Right lobe of liver (tissue), 4 donors: ENCODE data around the gene EN1.

Source experiments
- CTCF ChIP-seq, 4 donors: fragments of 200-600 bp in 3 of 4; fragments of 450-650 bp in 1 of 4; IDR thresholded peaks; one replicate each; pipeline versions ENCODE4 v1.5.1 to v1.8.0; 2016 to 2022; ENCODE audit warnings: antibody characterized with exemption in 4 of 4, mild to moderate bottlenecking in 2 of 4
- POLR2A ChIP-seq: fragments of 450-650 bp; IDR thresholded peaks from one replicate; pipeline ENCODE4 v1.6.1; 2017; ENCODE audit warnings: antibody characterized with exemption, mild to moderate bottlenecking
- donor health status: DM: no; HTN: no; CAD: no.
- donor health status: DM: no; HTN: no; CAD: no.
- donor health status: DM: no; HTN: yes; CAD: no.

- TF ChIP-seq CTCF (IDR thresholded peaks at IDR 0.05) (no peak), POLR2A (no peak)
These were observed 5.5 kb downstream of the EN1 start for GRCh38 chr2:118841828-118842461.
